HepG2 (cell line): Measurements from ENCODE around the gene PARD3. TPM values are rescaled to one million over a fixed set of nuclear protein-coding genes. Genes with fewer than 3 reads are reported as not detected.

ENCODE experiments used
- ATAC-seq: fragments of 200-7000 bp; cut with Tn5 transposase; 3 replicates; pipeline ENCODE4 v1.9.1; 2020; ENCODE audit warnings: mild to moderate bottlenecking, moderate library complexity
- BruUV-seq: library from RNA; stranded (reverse); fragments of 400-500 nt; replicated peaks from 2 replicates; lab custom pipeline; 2021; lab: Mats Ljungman, UMichigan
- CTCF ChIA-PET: fragments of 300-600 bp; formaldehyde crosslinking; extraction: SDS; loops from one replicate; lab custom pipeline; 2021; ENCODE audit warnings: low total read pairs, inconsistent platforms, low intra/inter-chr PET ratio; lab: Yijun Ruan, JAX
- POLR2A ChIA-PET: fragments of 350-600 bp; sonication (Branson Sonifier 250); formaldehyde crosslinking; loops from one replicate; lab custom pipeline; 2020; ENCODE audit warnings: antibody characterized with exemption, inconsistent platforms; lab: Yijun Ruan, JAX
- DNase-seq: peaks from one replicate; pipeline ENCODE4 v3.0.0-alpha.2; 2015; ENCODE audit warnings: low spot score
- FAIRE-seq: peaks from 3 replicates; lab custom pipeline; 2011; peaks lifted over from hg19 to GRCh38; lab: Jason Lieb, UNC
- H2AFZ ChIP-seq: one replicate; pipeline ENCODE4 v1.6.1; 2011; ENCODE audit warnings: low read length, inconsistent platforms
- H3K27ac ChIP-seq: fragments of 300-600 bp; 3 replicates; pipeline ENCODE4 v1.8.0; 2011; ENCODE audit warnings: mixed run types, mild to moderate bottlenecking, mixed read lengths, low read length, inconsistent platforms; ENCODE audit not compliant: insufficient read depth; ENCODE audit errors: extremely low read length
- H3K27me3 ChIP-seq, 2 experiments: fragments of 200-600 bp in 1 of 2; 2 replicates in 1 of 2; 3 replicates in 1 of 2; pipeline versions ENCODE4 v1.6.0 to v1.8.0; 2011; ENCODE audit warnings: low read length in 2 of 2, mild to moderate bottlenecking in 2 of 2, moderate library complexity in 2 of 2, inconsistent platforms in 1 of 2; ENCODE audit not compliant: insufficient read depth in 2 of 2, control insufficient read depth in 1 of 2
- H3K36me3 ChIP-seq, 2 experiments: fragments of 200-600 bp in 1 of 2; replicated peaks in 1 of 2; 2 replicates in 1 of 2; 3 replicates in 1 of 2; pipeline versions ENCODE4 v1.5.1 to v1.8.0; 2011; ENCODE audit warnings: low read length in 2 of 2, inconsistent platforms in 1 of 2; ENCODE audit not compliant: insufficient read depth in 2 of 2, control insufficient read depth in 1 of 2
- H3K4me1 ChIP-seq: 2 replicates; pipeline ENCODE4 v1.5.1; 2012; ENCODE audit warnings: low read length, inconsistent platforms; ENCODE audit not compliant: insufficient read depth
- H3K4me2 ChIP-seq: 2 replicates; pipeline ENCODE4 v1.6.0; 2011; ENCODE audit warnings: low read depth, low read length, inconsistent platforms
- H3K4me3 ChIP-seq, 3 experiments: fragments of 200-600 bp in 1 of 3; sonication (generic), shearing (Covaris generic) in 1 of 3; replicated peaks in 1 of 3; 2 replicates each; pipeline ENCODE4 v1.5.1; 2011 to 2016; ENCODE audit warnings: low read length in 3 of 3, inconsistent platforms in 2 of 3, low read depth in 2 of 3, mild to moderate bottlenecking in 2 of 3, control low read depth in 1 of 3, mixed read lengths in 1 of 3; ENCODE audit not compliant: insufficient read depth in 1 of 3
- H3K79me2 ChIP-seq: one replicate; pipeline ENCODE4 v1.6.1; 2011; ENCODE audit warnings: low read length, inconsistent platforms; ENCODE audit not compliant: insufficient read depth
- H3K9ac ChIP-seq: 2 replicates; pipeline ENCODE4 v1.6.0; 2011; ENCODE audit warnings: mild to moderate bottlenecking, low read depth, low read length, inconsistent platforms; ENCODE audit not compliant: insufficient read depth
- H3K9me3 ChIP-seq: 2 replicates; pipeline ENCODE4 v1.5.1; 2012; ENCODE audit warnings: mild to moderate bottlenecking, low read length
- H4K20me1 ChIP-seq: 2 replicates; pipeline ENCODE4 v1.6.0; 2011; ENCODE audit warnings: inconsistent platforms, mild to moderate bottlenecking, low read length, moderate library complexity; ENCODE audit not compliant: insufficient read depth
- ATF3 ChIP-seq: sonication (generic); formaldehyde crosslinking; IDR thresholded peaks from 2 replicates; pipeline ENCODE4 v1.4.0; 2020; ENCODE audit warnings: missing genetic modification reagents
- BCL3 ChIP-seq: sonication (generic); formaldehyde crosslinking; IDR thresholded peaks from 2 replicates; pipeline ENCODE4 v1.5.1; 2020; ENCODE audit warnings: mild to moderate bottlenecking, missing genetic modification reagents, moderate library complexity
- CC2D1A ChIP-seq: sonication (generic); formaldehyde crosslinking; IDR thresholded peaks from 2 replicates; pipeline ENCODE4 v1.8.1; 2023; ENCODE audit warnings: mild to moderate bottlenecking, missing genetic modification reagents
- CCAR2 ChIP-seq: fragments of 200-400 bp; formaldehyde crosslinking; optimal IDR thresholded peaks from 2 replicates; pipeline ENCODE3; 2018; ENCODE audit warnings: low read depth, mild to moderate bottlenecking, low read length, moderate library complexity
- IKZF1 ChIP-seq: fragments of 450-650 bp; IDR thresholded peaks from 2 replicates; pipeline ENCODE4 v1.7.1; 2016
- MAFF ChIP-seq: IDR thresholded peaks from 2 replicates; pipeline ENCODE4 v1.6.1; 2011; ENCODE audit warnings: low read depth, low read length, improper control_type of control experiment
- NAIF1 ChIP-seq: sonication (generic); formaldehyde crosslinking; IDR thresholded peaks from 2 replicates; pipeline ENCODE4 v1.5.0; 2020; ENCODE audit warnings: mild to moderate bottlenecking, missing genetic modification reagents, borderline replicate concordance
- ZBTB33 ChIP-seq: sonication (generic); formaldehyde crosslinking; IDR thresholded peaks from 2 replicates; pipeline ENCODE4 v1.4.0; 2020; ENCODE audit warnings: missing genetic modification reagents
- ZBTB4 ChIP-seq: sonication (generic); formaldehyde crosslinking; IDR thresholded peaks from 2 replicates; pipeline ENCODE4 v1.4.0; 2020; ENCODE audit warnings: missing genetic modification reagents, mild to moderate bottlenecking, borderline replicate concordance
- ZNF121 ChIP-seq: sonication (generic); formaldehyde crosslinking; IDR thresholded peaks from 2 replicates; pipeline ENCODE4 v1.5.0; 2020; ENCODE audit warnings: mild to moderate bottlenecking, missing genetic modification reagents
- ZNF18 ChIP-seq: sonication (generic); formaldehyde crosslinking; IDR thresholded peaks from 2 replicates; pipeline ENCODE4 v1.8.0; 2022; ENCODE audit warnings: mild to moderate bottlenecking, missing genetic modification reagents; ENCODE audit not compliant: insufficient replicate concordance
- ZNF557 ChIP-seq: sonication (generic); formaldehyde crosslinking; IDR thresholded peaks from 2 replicates; pipeline ENCODE4 v1.4.0; 2020; ENCODE audit warnings: missing genetic modification reagents
- ZNF746 ChIP-seq: sonication (generic); formaldehyde crosslinking; IDR thresholded peaks from 2 replicates; pipeline ENCODE4 v1.8.0; 2022; ENCODE audit warnings: mild to moderate bottlenecking, missing genetic modification reagents
- WGBS: methylation state at CpG from one replicate; pipeline ENCODE4 v1.1.6; 2017; ENCODE audit warnings: low lambda C conversion rate; 5-methylcytosine and 5-hydroxymethylcytosine counted together
- in situ Hi-C: cut with HindIII; loops from 2 replicates; pipeline ENCODE4 v1.10.0; 2017; ENCODE audit warnings: low pct_unique_long_range_greater_than_20kb; ENCODE audit not compliant: extremely low pct_ligation_motif_present
- intact Hi-C: fragments of 100-400 bp; cut with micrococcal nuclease; formaldehyde crosslinking; loops from one replicate; pipeline ENCODE4 v1.10.0; 2022; ENCODE audit not compliant: unreplicated experiment
- polyA plus RNA-seq, 8 experiments: library from polyadenylated mRNA; depleted of rRNA in 3 of 8; stranded (reverse) in 7 of 8; unstranded in 1 of 8; fragments of >200 nt; fragmentation: Illumina TruSeq in 4 of 8; extraction: Trizol in 4 of 8; gene quantifications; 2 replicates each; pipeline versions ENCODE4 v1.2.1 to v1.2.3, GENCODE V29; 2011 to 2016; ENCODE audit warnings: low read depth in 4 of 8, missing spikeins in 1 of 8, mixed read lengths in 1 of 8; ENCODE audit not compliant: insufficient read depth in 1 of 8
- total RNA-seq, 5 experiments: library from RNA; depleted of rRNA; stranded (reverse); fragments of >200 nt; fragmentation: Illumina TruSeq; extraction: Trizol; gene quantifications; 2 replicates each; pipeline ENCODE4 v1.2.3, GENCODE V29; 2016; ENCODE audit warnings: low read depth in 1 of 5

The PARD3 gene
- total and polyA plus RNA-seq, 2 of the 13 experiments (the other 11 are each of a cell fraction or from before 2014, with no cell fraction given), result 40.9 to 60.0 TPM

- TF ChIP-seq BCL3 (CRISPR knock-in tag) (no peak), ZBTB4 (CRISPR knock-in tag) (no peak), ZNF18 (CRISPR knock-in tag) (no peak)
Observed at GRCh38 chr10:34480345-34480744, 334.8 kb downstream of the PARD3 start (continued).

GRCh38 chr10:34479520-34480179 lies 335.4 kb downstream of the PARD3 start:
- ChIA-PET CTCF (no interaction called here), POLR2A (no interaction called here)
- H3K79me2 ChIP-seq, result no peaks in the 10 kb centered on the region
- peak overlapping the region in 2 of 3 experiments; percentile 2 to 38; a peak in 3 of 6 replicates for H3K4me3 ChIP-seq
- no peaks in the 10 kb centered on the region for H3K9me3 ChIP-seq
- intact Hi-C loops (no loop called here), in situ Hi-C loops (no loop called here)
- H3K27me3 ChIP-seq, result no peaks in the 10 kb centered on the region
- H3K27ac ChIP-seq, result peak overlapping the region; percentile 62
- ATAC-seq (peak; percentile 99), FAIRE-seq (peak; percentile 76), DNase-seq (peak; percentile 76)
- peaks cover 36% of the 10 kb centered on the region for H3K4me1 ChIP-seq
- 0 out of 5 replicates have a peak, but pooled peaks cover 0 to under 1% of the 10 kb centered on the region in 2 experiments for H3K36me3 ChIP-seq
- H2AFZ ChIP-seq, result no peak overlapping the region
- no TSS peak for BruUV-seq
- no peaks in the 10 kb centered on the region; the same call in 1 of the 2 replicates for H4K20me1 ChIP-seq
- 9% methylated on average over 6 of the region's 7 CpGs for WGBS
- peak overlapping the region; percentile 22 for H3K9ac ChIP-seq
- peak overlapping the region; percentile 74 for H3K4me2 ChIP-seq
- no peak for TF ChIP-seq ZNF557 (CRISPR knock-in tag)
- TF ChIP-seq NAIF1 (CRISPR knock-in tag), result no peak
- TF ChIP-seq ATF3 (CRISPR knock-in tag), result no peak
- TF ChIP-seq CC2D1A (CRISPR knock-in tag), result no peak
- TF ChIP-seq ZNF121, result no peak
- peak; percentile 60; the same call in 1 of the 2 replicates for TF ChIP-seq ZBTB33 (CRISPR knock-in tag)
- no peak for TF ChIP-seq CCAR2
- TF ChIP-seq IKZF1, result no peak
- TF ChIP-seq ZNF746 (CRISPR knock-in tag), result no peak
- TF ChIP-seq MAFF, result no peak
